Measurements from ENCODE around the gene GPC5.

GRCh38 chr13:91520952-91521351 lies 122.5 kb downstream of the GPC5 start:
- TF ChIP-seq HNF4G (IDR thresholded peaks at IDR 0.05) (no peak), EGR1 (IDR thresholded peaks at IDR 0.05; ENCODE audit: low read depth in 2 of 2) (no peak), RAD21 (IDR thresholded peaks at IDR 0.05) (no peak), FOXA1 (IDR thresholded peaks at IDR 0.05) (no peak), SP1 (IDR thresholded peaks at IDR 0.05) (no peak), ZBTB33 (IDR thresholded peaks at IDR 0.05) (no peak), YY1 (IDR thresholded peaks at IDR 0.05) (no peak), TAF1 (conservative IDR thresholded peaks at IDR 0.05) (no peak), GABPA (IDR thresholded peaks at IDR 0.05 in 1 of 2, conservative IDR thresholded peaks at IDR 0.05 in 1 of 2) (no peak)
- TF ChIP-seq, protein P1, sequence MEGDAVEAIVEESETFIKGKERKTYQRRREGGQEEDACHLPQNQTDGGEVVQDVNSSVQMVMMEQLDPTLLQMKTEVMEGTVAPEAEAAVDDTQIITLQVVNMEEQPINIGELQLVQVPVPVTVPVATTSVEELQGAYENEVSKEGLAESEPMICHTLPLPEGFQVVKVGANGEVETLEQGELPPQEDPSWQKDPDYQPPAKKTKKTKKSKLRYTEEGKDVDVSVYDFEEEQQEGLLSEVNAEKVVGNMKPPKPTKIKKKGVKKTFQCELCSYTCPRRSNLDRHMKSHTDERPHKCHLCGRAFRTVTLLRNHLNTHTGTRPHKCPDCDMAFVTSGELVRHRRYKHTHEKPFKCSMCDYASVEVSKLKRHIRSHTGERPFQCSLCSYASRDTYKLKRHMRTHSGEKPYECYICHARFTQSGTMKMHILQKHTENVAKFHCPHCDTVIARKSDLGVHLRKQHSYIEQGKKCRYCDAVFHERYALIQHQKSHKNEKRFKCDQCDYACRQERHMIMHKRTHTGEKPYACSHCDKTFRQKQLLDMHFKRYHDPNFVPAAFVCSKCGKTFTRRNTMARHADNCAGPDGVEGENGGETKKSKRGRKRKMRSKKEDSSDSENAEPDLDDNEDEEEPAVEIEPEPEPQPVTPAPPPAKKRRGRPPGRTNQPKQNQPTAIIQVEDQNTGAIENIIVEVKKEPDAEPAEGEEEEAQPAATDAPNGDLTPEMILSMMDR (IDR thresholded peaks at IDR 0.05; ENCODE audit: low read depth, low read length, missing input control), result no peak
- TF ChIP-seq, protein P2, sequence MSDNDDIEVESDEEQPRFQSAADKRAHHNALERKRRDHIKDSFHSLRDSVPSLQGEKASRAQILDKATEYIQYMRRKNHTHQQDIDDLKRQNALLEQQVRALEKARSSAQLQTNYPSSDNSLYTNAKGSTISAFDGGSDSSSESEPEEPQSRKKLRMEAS (IDR thresholded peaks at IDR 0.05), result no peak
